AG09309 (cell line): ENCODE data around the gene ADAMTS17.

Experiments used
- DNase-seq: peaks from one replicate; pipeline ENCODE4 v3.0.0-alpha.2; 2010; ENCODE audit warnings: low read depth
- H3K4me3 ChIP-seq: 2 replicates; pipeline ENCODE4 v1.5.1; 2011; ENCODE audit warnings: mild to moderate bottlenecking, low read depth, low read length, moderate library complexity; ENCODE audit not compliant: control insufficient read depth
- CTCF ChIP-seq: IDR thresholded peaks from 2 replicates; pipeline ENCODE4 v1.5.1; 2011; ENCODE audit warnings: mild to moderate bottlenecking, low read depth, low read length, inconsistent platforms; ENCODE audit not compliant: insufficient read depth, control insufficient read depth; ENCODE audit errors: missing control alignments

Gene ADAMTS17

GRCh38 chr15:100247228-100248225 lies 94.2 kb downstream of the ADAMTS17 start:
- no peak overlapping the region for H3K4me3 ChIP-seq
- no peak for TF ChIP-seq CTCF
- no peak for DNase-seq

DNA sequence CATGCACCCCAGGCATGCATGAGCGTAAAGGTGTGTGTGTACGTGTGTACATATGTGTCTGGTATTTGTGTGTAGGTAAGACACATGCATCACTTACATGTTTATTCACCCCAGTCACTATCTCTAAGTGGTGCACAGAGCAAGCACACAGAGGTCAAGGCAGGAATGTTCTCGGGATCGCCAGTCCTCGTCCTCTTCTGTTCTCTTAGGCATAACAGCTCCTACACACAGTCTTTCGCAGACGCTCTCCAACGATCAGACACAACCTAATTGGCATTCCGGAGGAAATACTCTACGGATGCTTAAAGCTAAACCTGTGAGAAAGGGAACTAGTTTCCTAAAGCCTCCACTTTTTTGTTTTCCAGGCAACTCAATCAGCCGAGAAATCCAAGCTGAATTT lies 95.9 kb downstream of the ADAMTS17 start:
- H3K4me3 ChIP-seq, result no peak overlapping the region
- DNase-seq, result no peak
- no peak for TF ChIP-seq CTCF

GRCh38 chr15:100245487-100245820 lies 96.3 kb downstream of the ADAMTS17 start:
- H3K4me3 ChIP-seq, result no peak overlapping the region
- no peak for DNase-seq
- no peak for TF ChIP-seq CTCF

DNA sequence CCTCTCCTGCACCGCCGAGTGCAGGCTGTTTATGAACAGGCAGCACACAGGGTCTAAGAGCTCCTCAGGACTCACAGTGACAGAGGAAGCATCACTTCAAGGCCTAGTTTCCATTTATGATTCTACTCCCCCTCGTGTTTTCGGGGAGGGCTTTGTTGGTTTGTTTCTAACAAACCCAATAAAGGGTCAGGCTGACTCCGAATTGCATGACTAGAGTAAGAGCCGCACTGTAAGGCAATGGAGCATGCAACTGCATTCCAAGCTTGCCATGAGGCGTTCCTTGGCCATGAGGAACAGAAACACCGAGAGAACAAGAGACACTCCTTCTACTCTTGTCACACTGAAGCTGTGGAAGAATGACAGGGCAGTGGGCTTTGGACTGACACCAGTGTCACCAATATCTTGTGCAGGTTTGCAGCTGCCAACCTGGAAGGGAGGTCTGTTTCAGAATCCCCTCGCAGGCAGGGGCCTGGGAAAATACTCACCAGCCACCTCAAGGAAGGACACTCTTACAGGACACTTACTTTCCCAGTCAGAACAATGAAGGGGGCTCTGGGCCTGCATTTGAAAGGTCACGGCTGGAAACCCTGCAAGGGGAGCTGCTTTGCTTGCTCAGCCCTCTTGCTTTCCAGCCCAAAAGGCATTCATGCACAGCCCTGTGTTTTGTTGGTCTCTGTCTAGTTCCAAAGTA lies 96.8 kb downstream of the ADAMTS17 start:
- no peak overlapping the region for H3K4me3 ChIP-seq
- no peak for TF ChIP-seq CTCF
- DNase-seq, result no peak

GRCh38 chr15:100242989-100243388 lies 98.8 kb downstream of the ADAMTS17 start:
- H3K4me3 ChIP-seq, result no peak overlapping the region
- no peak for DNase-seq
- TF ChIP-seq CTCF, result no peak

GRCh38 chr15:100241572-100242482 lies 99.9 kb downstream of the ADAMTS17 start:
- no peak for TF ChIP-seq CTCF
- no peak for DNase-seq
- H3K4me3 ChIP-seq, result no peak overlapping the region
